DMS153 treated with DMSO at 0.1 percent for 48 hours (cell line): ENCODE data around the gene SERPING1.
A peak's percentile ranks its signal among the peaks of the same experiment; 100 is the strongest.

Source experiments
- DNase-seq: peaks from one replicate; lab custom pipeline; 2025; ENCODE audit not compliant: unreplicated experiment; lab: John Stamatoyannopoulos, UW

Gene SERPING1

GRCh38 chr11:57638005-57638781 is 40.7 kb downstream of the SERPING1 start:
- DNase-seq: peak; percentile 62

GRCh38 chr11:57638811-57639320 is 41.4 kb downstream of the SERPING1 start:
- no peak for DNase-seq

GRCh38 chr11:57639321-57640067 is 42.0 kb downstream of the SERPING1 start:
- no peak for DNase-seq

- DNase-seq: no peak
Measured at GRCh38 chr11:57640068-57640800, 42.7 kb downstream of the SERPING1 start.

- peak; percentile 7 for DNase-seq
Measured at GRCh38 chr11:57641011-57641807, 43.7 kb downstream of the SERPING1 start.

GRCh38 chr11:57643802-57644201 is 46.3 kb downstream of the SERPING1 start:
- DNase-seq: no peak

- peak; percentile 53 for DNase-seq
Measured at GRCh38 chr11:57644748-57645688, 47.5 kb downstream of the SERPING1 start.

- DNase-seq: no peak
Measured at GRCh38 chr11:57645689-57646085, 48.2 kb downstream of the SERPING1 start.

GRCh38 chr11:57646194-57646798 is 48.8 kb downstream of the SERPING1 start:
- DNase-seq: no peak

- no peak for DNase-seq
Measured at GRCh38 chr11:57646799-57647303, 49.4 kb downstream of the SERPING1 start.

- DNase-seq: no peak
Measured at GRCh38 chr11:57647372-57647771, 49.9 kb downstream of the SERPING1 start.

- DNase-seq: no peak
Measured at GRCh38 chr11:57647960-57648800, 50.7 kb downstream of the SERPING1 start.

- no peak for DNase-seq
Measured at GRCh38 chr11:57648801-57649735, 51.6 kb downstream of the SERPING1 start.

GRCh38 chr11:57649826-57650738 is 52.6 kb downstream of the SERPING1 start, which contains the start of gene YPEL4:
TSS of gene YPEL4 (minus strand) at chr11:57649912. CDS start at chr11:57647107, 2,805 bp downstream.
- DNase-seq: no peak

- no peak for DNase-seq
Measured at GRCh38 chr11:57650739-57651090, 53.2 kb downstream of the SERPING1 start.

- DNase-seq: no peak
Measured at GRCh38 chr11:57651408-57651807, 53.9 kb downstream of the SERPING1 start.
